Measurements from ENCODE around the gene EFCC1.

DNA sequence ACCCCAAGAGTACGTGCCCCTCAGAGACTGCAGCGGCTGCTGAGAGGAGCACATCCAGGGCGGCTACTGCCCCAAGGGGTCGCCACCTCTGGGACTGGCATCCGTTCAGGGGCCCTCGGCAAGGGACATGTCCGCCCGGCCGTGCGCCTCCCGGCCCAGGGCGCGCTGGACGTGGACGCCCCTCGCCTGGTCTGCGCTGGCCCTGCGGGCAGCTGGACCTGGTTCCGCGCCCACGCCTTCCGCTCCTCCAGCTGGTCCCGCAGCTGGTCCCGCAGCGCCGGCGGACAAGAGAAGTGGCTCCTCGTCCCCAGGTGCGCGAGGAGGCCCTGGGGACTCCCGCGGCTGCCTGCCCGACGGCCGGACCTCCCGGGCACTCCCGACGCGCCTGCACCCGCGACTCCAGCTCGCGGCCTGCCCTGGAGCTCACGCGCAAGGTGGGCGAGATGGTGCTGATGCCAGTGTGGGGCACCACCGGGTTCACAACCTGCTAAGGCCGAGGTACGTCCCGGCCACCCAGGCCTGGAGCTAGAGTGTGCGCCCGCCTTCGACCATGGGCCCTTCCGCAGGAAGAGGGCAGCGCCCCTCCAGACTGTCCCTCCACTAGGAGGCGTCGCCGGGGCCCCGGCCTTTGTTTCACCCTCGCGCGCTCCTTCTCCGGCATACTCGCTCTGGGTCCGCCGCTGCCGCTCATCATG, 45.1 kb downstream of the EFCC1 start:
- TF ChIP-seq EZH2phosphoT487 (IDR thresholded peaks at IDR 0.05; ENCODE audit: borderline replicate concordance, low read depth, low read length), result no peak
- TF ChIP-seq, protein P1, sequence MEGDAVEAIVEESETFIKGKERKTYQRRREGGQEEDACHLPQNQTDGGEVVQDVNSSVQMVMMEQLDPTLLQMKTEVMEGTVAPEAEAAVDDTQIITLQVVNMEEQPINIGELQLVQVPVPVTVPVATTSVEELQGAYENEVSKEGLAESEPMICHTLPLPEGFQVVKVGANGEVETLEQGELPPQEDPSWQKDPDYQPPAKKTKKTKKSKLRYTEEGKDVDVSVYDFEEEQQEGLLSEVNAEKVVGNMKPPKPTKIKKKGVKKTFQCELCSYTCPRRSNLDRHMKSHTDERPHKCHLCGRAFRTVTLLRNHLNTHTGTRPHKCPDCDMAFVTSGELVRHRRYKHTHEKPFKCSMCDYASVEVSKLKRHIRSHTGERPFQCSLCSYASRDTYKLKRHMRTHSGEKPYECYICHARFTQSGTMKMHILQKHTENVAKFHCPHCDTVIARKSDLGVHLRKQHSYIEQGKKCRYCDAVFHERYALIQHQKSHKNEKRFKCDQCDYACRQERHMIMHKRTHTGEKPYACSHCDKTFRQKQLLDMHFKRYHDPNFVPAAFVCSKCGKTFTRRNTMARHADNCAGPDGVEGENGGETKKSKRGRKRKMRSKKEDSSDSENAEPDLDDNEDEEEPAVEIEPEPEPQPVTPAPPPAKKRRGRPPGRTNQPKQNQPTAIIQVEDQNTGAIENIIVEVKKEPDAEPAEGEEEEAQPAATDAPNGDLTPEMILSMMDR (conservative IDR thresholded peaks at IDR 0.05; ENCODE audit: low read length), result no peak

All from OCI-LY7 (cell line).